Prostate gland (tissue), 2 donors: Measurements from ENCODE around the gene TRAT1. TPM values are rescaled to one million over a fixed set of nuclear protein-coding genes. Genes with fewer than 3 reads are reported as not detected.

ENCODE experiments used
- DNase-seq: peaks from one replicate; pipeline ENCODE4 v3.0.0-alpha.2; 2019; ENCODE audit warnings: low spot score
- H3K27ac ChIP-seq, 2 donors: fragments of 200-600 bp; sonication (generic); 2 replicates each; pipeline ENCODE4 v1.5.1; 2017 to 2019
- H3K27me3 ChIP-seq: fragments of 200-600 bp; sonication (generic); replicated peaks from 2 replicates; pipeline ENCODE4 v1.5.1; 2019; ENCODE audit not compliant: insufficient read depth
- H3K36me3 ChIP-seq, 2 donors: fragments of 200-600 bp; sonication (generic); 1 replicate in 1 of 2; 2 replicates in 1 of 2; pipeline versions ENCODE4 v1.5.1 to v1.8.1; 2017 to 2019
- H3K4me1 ChIP-seq: fragments of 200-600 bp; sonication (generic); replicated peaks from 2 replicates; pipeline ENCODE4 v1.5.1; 2019
- H3K4me3 ChIP-seq, 2 donors: fragments of 200-600 bp; sonication (generic); 2 replicates each; pipeline ENCODE4 v1.5.1; 2017 to 2019
- H3K9me3 ChIP-seq: fragments of 200-600 bp; sonication (generic); 2 replicates; pipeline ENCODE4 v1.5.1; 2017
- CTCF ChIP-seq, 4 experiments: fragments of 200-600 bp in 2 of 4; fragments of 450-650 bp in 2 of 4; sonication (generic) in 2 of 4; IDR thresholded peaks; 1 replicate in 3 of 4; 2 replicates in 1 of 4; pipeline ENCODE4 v1.5.1; 2016 to 2019; ENCODE audit warnings: antibody characterized with exemption in 4 of 4, mild to moderate bottlenecking in 2 of 4, moderate library complexity in 2 of 4
- POLR2A ChIP-seq: fragments of 450-650 bp; IDR thresholded peaks from one replicate; pipeline ENCODE4 v1.6.1; 2016; ENCODE audit warnings: antibody characterized with exemption, mild to moderate bottlenecking
- POLR2AphosphoS5 ChIP-seq: sonication (generic); formaldehyde crosslinking; IDR thresholded peaks from one replicate; pipeline ENCODE4 v1.6.1; 2017; ENCODE audit warnings: antibody characterized with exemption
- WGBS: methylation state at CpG from one replicate; pipeline ENCODE4 v1.1.5; 2018; 5-methylcytosine and 5-hydroxymethylcytosine counted together
- intact Hi-C: fragments of 100-400 bp; cut with DNase I; formaldehyde crosslinking; loops from one replicate; pipeline ENCODE4 v1.14.2; 2022
- total RNA-seq, 2 donors: library from RNA; depleted of rRNA; stranded (reverse); fragments of >200 nt; gene quantifications; one replicate each; pipeline ENCODE4 v1.1.0, GENCODE V29; 2016

The TRAT1 gene
- total RNA-seq, 2 donors from 2014 or later: not detected

- no peak for DNase-seq
- H3K4me3 ChIP-seq: no peak overlapping the region
- H3K27ac ChIP-seq: no peak overlapping the region
- no peaks in the 10 kb centered on the region for H3K36me3 ChIP-seq
- no peaks in the 10 kb centered on the region for H3K9me3 ChIP-seq
- TF ChIP-seq POLR2AphosphoS5: no peak
- no peak for TF ChIP-seq CTCF (IDR thresholded peaks at IDR 0.05)
- no peak for TF ChIP-seq POLR2A
- 95% methylated on average over 2 of the region's 2 CpGs for WGBS
- no peaks in the 10 kb centered on the region for H3K27me3 ChIP-seq
- no peaks in the 10 kb centered on the region for H3K4me1 ChIP-seq
- intact Hi-C loops: no loop called here
These were observed 24.6 kb downstream of the TRAT1 start for GRCh38 chr3:108847187-108847586.

- DNase-seq: no peak
- Histone ChIP-seq H3K36me3 (no peaks in the 10 kb centered on the region), H3K9me3 (no peaks in the 10 kb centered on the region), H3K27ac (no peak overlapping the region), H3K4me3 (no peak overlapping the region), H3K27me3 (no peaks in the 10 kb centered on the region), H3K4me1 (no peaks in the 10 kb centered on the region)
- WGBS: 93% methylated on average over 1 of the region's 1 CpG
- intact Hi-C loops: no loop called here
- no peak for TF ChIP-seq POLR2AphosphoS5
- no peak for TF ChIP-seq POLR2A
- no peak for TF ChIP-seq CTCF (IDR thresholded peaks at IDR 0.05)
These were observed 26.5 kb downstream of the TRAT1 start for GRCh38 chr3:108849075-108849474.

GRCh38 chr3:108861401-108861800 is 38.8 kb downstream of the TRAT1 start:
- no peak overlapping the region for H3K27ac ChIP-seq
- intact Hi-C loops: no loop called here
- no peak overlapping the region for H3K4me3 ChIP-seq
- H3K4me1 ChIP-seq: no peaks in the 10 kb centered on the region
- TF ChIP-seq CTCF (IDR thresholded peaks at IDR 0.05): no peak
- no peak for TF ChIP-seq POLR2AphosphoS5
- TF ChIP-seq POLR2A: no peak
- no peaks in the 10 kb centered on the region for H3K9me3 ChIP-seq
- no peaks in the 10 kb centered on the region for H3K36me3 ChIP-seq
- no peaks in the 10 kb centered on the region for H3K27me3 ChIP-seq
- no peak for DNase-seq
- 31% methylated on average over 1 of the region's 1 CpG for WGBS

GRCh38 chr3:108862865-108863798 is 40.5 kb downstream of the TRAT1 start:
- H3K4me1 ChIP-seq: no peaks in the 10 kb centered on the region
- no peak for DNase-seq
- TF ChIP-seq POLR2AphosphoS5: no peak
- TF ChIP-seq CTCF (IDR thresholded peaks at IDR 0.05): no peak
- no peak for TF ChIP-seq POLR2A
- no peaks in the 10 kb centered on the region for H3K27me3 ChIP-seq
- H3K27ac ChIP-seq: no peak overlapping the region
- 70% methylated on average over 7 of the region's 7 CpGs for whole genome bisulfite sequencing
- intact Hi-C loops: no loop called here
- no peaks in the 10 kb centered on the region for H3K9me3 ChIP-seq
- H3K4me3 ChIP-seq: no peak overlapping the region
- no peaks in the 10 kb centered on the region for H3K36me3 ChIP-seq

GRCh38 chr3:108863799-108864135 is 41.2 kb downstream of the TRAT1 start:
- H3K27me3 ChIP-seq: no peaks in the 10 kb centered on the region
- no peak for DNase-seq
- H3K27ac ChIP-seq: no peak overlapping the region
- no peaks in the 10 kb centered on the region for H3K4me1 ChIP-seq
- H3K9me3 ChIP-seq: no peaks in the 10 kb centered on the region
- 83% methylated on average over 6 of the region's 6 CpGs for WGBS
- no peak overlapping the region for H3K4me3 ChIP-seq
- intact Hi-C loops: no loop called here
- no peaks in the 10 kb centered on the region for H3K36me3 ChIP-seq
- TF ChIP-seq POLR2AphosphoS5 (no peak), POLR2A (no peak), CTCF (IDR thresholded peaks at IDR 0.05) (no peak)
